GM12878 (cell line): ENCODE results near the gene ZGLP1.

Source experiments
- CTCF ChIP-seq, 3 experiments: IDR thresholded peaks in 2 of 3; conservative IDR thresholded peaks in 1 of 3; 2 replicates each; pipeline ENCODE4 v1.5.1; 2011; ENCODE audit warnings: low read depth in 3 of 3, low read length in 3 of 3, mild to moderate bottlenecking in 3 of 3, control low read depth in 2 of 3, moderate library complexity in 2 of 3, inconsistent platforms in 1 of 3, mixed read lengths in 1 of 3; ENCODE audit not compliant: control insufficient read depth in 2 of 3, insufficient read depth in 1 of 3; ENCODE audit errors: extremely low read depth in 1 of 3
- E4F1 ChIP-seq: fragments of 450-650 bp; IDR thresholded peaks from 2 replicates; pipeline ENCODE4 v1.6.1; 2018; ENCODE audit warnings: borderline replicate concordance, mild to moderate bottlenecking; ENCODE audit not compliant: partially characterized antibody
- NFYA ChIP-seq: IDR thresholded peaks from 2 replicates; pipeline ENCODE4 v1.6.1; 2011; ENCODE audit warnings: low read depth, mild to moderate bottlenecking, low read length, improper control_type of control experiment, borderline replicate concordance
- NR2C2 ChIP-seq: IDR thresholded peaks from 2 replicates; pipeline ENCODE4 v1.6.1; 2011; ENCODE audit warnings: borderline replicate concordance, low read depth; ENCODE audit not compliant: control insufficient read depth, insufficient read length
- PML ChIP-seq: IDR thresholded peaks from 2 replicates; pipeline ENCODE4 v1.6.1; 2012; ENCODE audit warnings: low read length, inconsistent platforms
- RELB ChIP-seq: fragments of 450-650 bp; IDR thresholded peaks from 2 replicates; pipeline ENCODE4 v1.6.1; 2017; ENCODE audit warnings: low read depth, mild to moderate bottlenecking, moderate library complexity
- RFX5 ChIP-seq: IDR thresholded peaks from 2 replicates; pipeline ENCODE4 v1.6.1; 2011; ENCODE audit warnings: low read depth, low read length, improper control_type of control experiment
- SRF ChIP-seq, 2 experiments: IDR thresholded peaks; 2 replicates each; pipeline ENCODE4 v1.6.1; 2011; ENCODE audit warnings: low read depth in 2 of 2, low read length in 2 of 2, mild to moderate bottlenecking in 1 of 2, moderate library complexity in 1 of 2
- USF1 ChIP-seq: IDR thresholded peaks from 2 replicates; pipeline ENCODE4 v1.6.1; 2011; ENCODE audit warnings: borderline replicate concordance, low read depth, mild to moderate bottlenecking, moderate library complexity, mixed read lengths, low read length; ENCODE audit not compliant: insufficient read depth; ENCODE audit errors: extremely low read length
- USF2 ChIP-seq: IDR thresholded peaks from 2 replicates; pipeline ENCODE4 v1.6.1; 2011; ENCODE audit warnings: low read depth, low read length, improper control_type of control experiment, borderline replicate concordance

- TF ChIP-seq SRF (IDR thresholded peaks at IDR 0.05; ENCODE audit: low read depth in 2 of 2, low read length in 2 of 2): no peak
- no peak for TF ChIP-seq NFYA
- no peak for TF ChIP-seq RELB
- no peak for TF ChIP-seq E4F1
- TF ChIP-seq USF1: no peak
- TF ChIP-seq CTCF (IDR thresholded peaks at IDR 0.05 in 2 of 3, conservative IDR thresholded peaks at IDR 0.05 in 1 of 3; ENCODE audit: control insufficient read depth in 2 of 3, extremely low read depth in 1 of 3, insufficient read depth in 1 of 3, low read depth in 3 of 3, low read length in 3 of 3): no peak
- TF ChIP-seq USF2: no peak
- no peak for TF ChIP-seq RFX5
- TF ChIP-seq NR2C2: no peak
- TF ChIP-seq PML: no peak
These were observed 52.5 kb downstream of the ZGLP1 start for GRCh38 chr19:10256970-10257615.
